ENCODE data around the gene HMGCS2.

The HMGCS2 gene

GRCh38 chr1:119702384-119702783, 66.3 kb downstream of the HMGCS2 start:
- DNase-seq: no peak

- no peak for DNase-seq
Measured at GRCh38 chr1:119701659-119702058, 67.0 kb downstream of the HMGCS2 start.

- no peak for DNase-seq
Measured at GRCh38 chr1:119700326-119700725, 68.4 kb downstream of the HMGCS2 start.

Measured in amygdala (tissue), 56 donors.